Ammon's horn (tissue), 1 donor: Measurements from ENCODE around the gene GLI1.
A peak's percentile ranks its signal among the peaks of the same experiment; 100 is the strongest.
"Not testable (repeated sequence)": the region's sequence is repeated elsewhere in the genome, so short reads cannot be mapped to it uniquely, and the experiment has no call there.

ENCODE experiments used
- DNase-seq: peaks from one replicate; pipeline ENCODE4 v3.0.0-alpha.2; 2016; ENCODE audit warnings: low spot score

The GLI1 gene

DNA sequence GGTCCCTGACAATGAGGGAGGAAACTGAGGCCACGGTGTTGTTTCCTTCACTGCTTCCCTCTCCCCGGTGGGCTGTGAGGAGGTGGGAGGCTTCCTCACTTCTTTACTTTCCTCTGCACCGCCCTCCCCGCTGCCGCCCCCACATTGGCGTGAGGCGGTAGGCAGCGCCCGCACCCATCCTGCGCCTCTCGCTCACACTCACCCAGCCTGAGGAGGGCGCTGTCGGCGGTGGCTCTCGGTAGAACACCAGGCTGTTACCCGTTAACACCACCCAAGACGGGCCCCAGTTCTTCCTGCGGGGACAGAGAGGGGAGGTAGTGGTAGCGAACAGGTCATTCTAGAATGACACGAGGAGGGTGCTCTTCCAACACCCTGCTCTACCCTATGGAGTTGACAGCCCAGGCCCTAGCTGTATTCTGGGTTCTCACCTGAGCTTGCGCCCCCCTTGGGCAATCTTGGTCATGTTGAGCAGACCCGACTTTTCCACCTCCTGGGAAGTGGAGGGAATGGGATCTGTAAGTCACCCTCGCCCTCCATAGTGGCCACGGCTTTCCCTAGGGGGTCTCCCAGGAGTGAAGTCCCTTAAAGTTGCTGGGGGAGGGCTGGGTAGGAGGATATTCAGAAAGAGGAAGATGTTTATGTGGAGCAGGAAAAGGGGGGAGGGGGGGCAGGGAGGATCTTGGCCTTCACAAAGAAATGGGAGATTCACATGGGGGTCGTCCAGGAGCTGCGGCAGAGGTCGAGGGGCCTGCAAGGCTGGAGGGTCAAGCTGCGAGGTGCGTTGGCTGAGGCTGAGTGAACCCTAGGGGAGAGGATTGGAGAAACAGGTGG, 16.8 kb downstream of the GLI1 start:
- DNase-seq, result no peak

DNA sequence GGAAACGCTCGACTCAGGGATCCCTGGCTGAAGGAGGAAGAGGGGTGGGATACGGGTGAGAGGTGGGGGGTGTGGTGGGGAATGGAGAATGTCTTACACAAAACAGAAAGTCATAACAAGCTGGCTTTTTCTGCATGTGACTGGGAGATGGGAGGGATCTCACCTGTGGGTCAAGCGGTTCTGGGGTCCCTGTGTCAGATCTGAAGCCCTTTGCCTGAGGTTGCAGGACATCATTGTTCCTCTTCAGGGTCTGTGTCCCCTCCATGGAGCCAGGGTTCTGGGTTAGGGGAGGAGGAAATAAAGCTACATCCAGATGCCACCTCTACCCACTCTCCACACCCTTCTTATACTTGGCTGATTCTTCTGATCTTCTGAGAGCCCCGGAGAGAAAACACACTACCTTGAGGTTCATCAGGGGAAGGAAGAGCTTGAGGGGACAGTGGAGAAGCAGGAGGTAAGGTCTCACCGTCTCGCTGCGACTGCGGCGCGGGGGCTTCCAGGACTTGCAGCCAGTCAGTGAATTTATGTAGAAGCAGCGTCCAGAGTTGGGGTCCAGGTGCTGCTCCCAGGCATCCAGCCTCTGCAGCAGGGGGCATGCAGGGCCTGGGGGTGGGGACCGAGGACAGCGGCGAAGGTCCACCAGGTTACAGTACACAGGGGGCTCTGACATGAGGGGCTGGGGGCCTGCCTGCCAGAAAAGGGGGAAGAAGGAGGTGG, 17.6 kb downstream of the GLI1 start:
- no peak for DNase-seq

DNA sequence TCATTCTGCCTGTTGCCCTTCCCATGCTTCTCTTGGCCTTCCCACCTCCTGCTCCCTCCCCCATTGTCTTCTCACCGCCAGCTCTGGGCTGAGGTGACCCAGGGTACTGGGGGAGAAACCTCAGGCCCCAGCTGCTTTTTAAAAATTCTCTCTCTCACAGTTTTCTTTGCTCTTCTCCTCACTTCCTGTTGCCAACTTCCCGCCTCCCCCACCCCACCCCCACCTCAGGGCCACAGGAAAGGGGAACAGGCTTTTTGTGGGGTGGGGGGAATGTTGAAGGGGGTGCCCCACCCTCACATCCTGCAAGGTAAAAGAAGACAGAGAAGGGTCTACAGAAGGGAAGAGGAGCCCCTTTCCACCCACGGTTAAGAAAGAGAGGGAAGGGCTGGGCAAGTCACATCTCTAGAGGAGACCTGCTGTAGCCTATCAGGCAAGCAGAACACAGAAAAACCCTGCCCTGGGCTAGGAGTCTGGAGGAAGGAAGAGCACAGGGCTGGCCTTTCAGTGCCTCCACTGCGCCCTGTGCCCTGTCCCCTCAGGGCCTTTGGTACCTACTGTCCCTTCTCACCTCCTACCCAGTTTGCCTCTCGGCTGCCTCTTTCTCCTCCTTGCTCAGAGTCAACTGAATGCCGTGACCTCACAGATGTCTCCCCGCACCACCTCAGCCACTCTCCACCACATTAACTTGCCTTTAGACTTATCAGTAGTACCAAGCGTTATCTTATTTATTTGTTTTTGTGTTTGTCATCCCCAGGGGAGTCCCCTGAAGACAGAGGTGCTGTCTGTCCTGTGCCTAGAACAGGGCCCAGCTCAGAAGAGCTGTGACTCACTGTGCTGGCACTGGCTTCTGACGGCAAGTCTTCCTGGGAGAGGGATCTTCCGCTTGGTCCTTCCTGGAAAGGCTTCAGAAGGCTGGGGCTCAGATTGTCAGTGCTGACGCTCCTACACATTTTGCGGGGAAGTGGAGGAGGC, 18.4 kb downstream of the GLI1 start:
- no peak for DNase-seq

DNA sequence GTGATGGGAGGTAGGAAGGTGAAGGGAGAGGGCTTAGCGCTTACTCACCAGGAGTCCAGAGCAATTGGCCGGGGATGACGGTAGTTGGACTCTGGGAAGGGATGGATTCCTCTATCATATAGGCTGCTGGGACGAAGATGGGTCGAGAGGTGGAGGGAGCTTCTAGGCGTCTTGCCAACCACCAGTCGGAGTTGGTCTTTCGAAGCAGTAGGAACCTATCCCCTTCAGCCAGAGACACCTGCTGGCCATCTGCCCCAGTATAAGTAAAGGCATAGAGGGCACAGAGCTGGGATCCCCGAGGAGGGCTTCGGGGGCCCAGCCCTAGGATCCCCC, 19.4 kb downstream of the GLI1 start:
- no peak for DNase-seq

DNA sequence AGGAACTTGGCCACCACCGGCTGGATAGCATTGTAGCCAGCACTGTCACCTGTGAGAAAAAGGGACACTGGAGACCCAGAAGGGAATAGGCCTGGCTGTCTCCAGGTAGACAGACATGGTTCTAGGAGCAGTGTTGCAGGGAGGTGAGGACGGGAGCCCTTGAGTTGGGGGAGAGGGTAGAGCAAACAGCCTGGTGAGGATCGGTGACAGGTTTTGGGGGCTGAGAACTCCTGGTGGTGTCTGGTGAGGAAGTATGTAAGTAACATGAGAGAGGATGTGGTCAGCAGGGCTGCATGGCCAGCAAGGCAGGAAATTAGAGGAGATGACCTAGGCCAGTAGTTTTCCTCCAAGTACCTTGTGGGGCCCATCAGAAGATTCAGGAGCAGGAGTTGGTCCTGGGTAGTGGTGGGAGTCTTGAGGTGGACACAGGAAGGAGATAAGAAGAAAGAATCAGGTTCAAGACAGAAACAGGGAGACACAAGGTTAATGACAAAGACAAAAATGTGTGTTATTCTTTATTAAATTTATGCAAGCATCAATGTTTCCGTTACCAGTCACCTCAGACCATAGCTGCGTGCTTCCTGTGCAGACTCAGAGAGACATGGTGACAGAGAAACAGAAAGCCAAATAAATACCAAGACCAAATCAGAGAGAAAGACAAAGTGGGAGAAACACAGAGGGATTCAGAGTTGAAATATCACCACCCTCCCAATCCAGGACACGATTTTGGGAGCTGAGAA, 20.0 kb downstream of the GLI1 start, which contains the start of gene ARHGAP9:
Gene ARHGAP9, minus strand, starts transcription at position 491 of the 740 bp plus-strand sequence. Its CDS starts 460 bp downstream, at position 31.
- peak; percentile 58 for DNase-seq

DNA sequence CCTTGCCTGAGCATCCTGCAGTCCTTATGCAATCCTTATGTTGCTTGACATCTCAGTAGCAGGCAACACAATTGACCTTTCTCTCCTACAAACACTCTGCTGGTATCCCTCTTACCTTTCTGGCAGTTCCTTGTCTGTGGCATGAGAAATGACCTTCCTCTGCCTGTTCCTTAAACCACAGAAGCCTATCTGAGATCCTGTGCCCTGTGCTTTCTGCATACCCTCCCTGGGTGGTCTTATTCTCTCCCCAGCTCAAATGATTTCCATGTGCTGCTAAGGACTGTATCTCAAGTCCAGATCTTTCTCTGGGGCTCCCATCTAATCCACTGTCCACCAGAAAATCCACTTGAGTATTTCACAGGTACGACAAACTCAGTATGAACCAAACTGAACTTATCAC, 22.1 kb downstream of the GLI1 start:
- DNase-seq, result no peak

DNA sequence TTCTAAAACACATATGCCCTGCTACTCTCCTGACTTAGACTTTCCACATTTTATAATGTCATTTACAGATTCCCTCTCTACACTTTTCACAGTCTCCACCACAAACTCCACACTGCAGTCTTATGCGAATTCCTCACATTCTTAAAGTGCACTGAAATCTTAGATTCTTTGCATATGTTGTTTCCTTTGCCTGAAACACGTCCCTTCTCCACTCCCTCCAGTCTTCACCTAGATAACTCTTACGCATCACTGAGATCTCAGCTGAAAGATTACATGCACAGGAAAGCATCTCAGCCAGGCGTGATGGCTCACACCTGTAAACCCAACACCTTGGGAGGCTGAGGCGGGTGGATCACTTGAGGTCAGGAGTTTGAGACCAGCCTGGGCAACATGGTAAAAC, 23.9 kb downstream of the GLI1 start:
- no peak for DNase-seq

DNA sequence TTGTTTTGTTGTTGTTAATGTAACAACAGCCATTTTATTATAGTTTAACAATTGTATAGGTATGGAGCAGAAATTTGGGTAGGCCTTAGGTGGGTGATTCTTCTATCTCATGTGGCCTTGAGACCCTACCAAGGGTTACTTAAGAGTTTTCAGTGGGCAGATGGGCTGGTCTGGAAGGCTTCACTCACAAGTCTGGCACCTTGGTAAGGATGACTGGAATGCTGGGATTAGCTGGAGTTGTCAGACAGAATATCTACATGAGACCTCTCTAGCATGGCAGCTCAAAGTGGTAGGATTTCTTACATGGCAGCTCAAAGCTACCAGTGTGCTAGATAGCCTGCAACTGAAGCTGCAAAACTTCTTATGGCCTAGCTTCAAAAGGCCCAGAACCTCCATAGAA, 26.1 kb downstream of the GLI1 start:
- DNase-seq, result no peak

DNA sequence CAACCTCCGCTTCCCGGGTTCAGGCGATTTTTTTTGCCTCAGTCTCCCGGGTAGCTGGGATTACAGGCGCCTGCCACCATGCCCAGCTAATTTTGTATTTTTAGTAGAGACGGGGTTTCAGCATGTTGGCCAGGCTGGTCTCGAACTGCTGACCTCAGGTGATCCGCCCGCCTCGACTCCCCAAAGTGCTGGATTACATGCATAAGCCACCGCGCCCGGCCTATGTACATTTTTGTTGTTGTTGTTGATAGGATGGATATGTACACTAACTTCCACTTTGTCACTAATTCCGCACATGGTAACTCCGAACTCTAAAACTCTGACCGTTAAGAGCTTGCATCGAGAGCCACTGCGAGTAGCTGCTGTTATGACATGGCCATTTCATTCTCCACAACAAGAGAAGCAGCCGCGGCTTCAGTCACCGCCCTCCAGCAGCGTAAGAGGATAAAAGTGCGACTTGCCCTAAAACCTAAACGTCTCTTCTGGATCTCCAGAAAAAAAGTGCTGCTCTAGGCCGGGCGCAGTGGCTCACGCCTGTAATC, 27.5 kb downstream of the GLI1 start:
- no peak for DNase-seq

DNA sequence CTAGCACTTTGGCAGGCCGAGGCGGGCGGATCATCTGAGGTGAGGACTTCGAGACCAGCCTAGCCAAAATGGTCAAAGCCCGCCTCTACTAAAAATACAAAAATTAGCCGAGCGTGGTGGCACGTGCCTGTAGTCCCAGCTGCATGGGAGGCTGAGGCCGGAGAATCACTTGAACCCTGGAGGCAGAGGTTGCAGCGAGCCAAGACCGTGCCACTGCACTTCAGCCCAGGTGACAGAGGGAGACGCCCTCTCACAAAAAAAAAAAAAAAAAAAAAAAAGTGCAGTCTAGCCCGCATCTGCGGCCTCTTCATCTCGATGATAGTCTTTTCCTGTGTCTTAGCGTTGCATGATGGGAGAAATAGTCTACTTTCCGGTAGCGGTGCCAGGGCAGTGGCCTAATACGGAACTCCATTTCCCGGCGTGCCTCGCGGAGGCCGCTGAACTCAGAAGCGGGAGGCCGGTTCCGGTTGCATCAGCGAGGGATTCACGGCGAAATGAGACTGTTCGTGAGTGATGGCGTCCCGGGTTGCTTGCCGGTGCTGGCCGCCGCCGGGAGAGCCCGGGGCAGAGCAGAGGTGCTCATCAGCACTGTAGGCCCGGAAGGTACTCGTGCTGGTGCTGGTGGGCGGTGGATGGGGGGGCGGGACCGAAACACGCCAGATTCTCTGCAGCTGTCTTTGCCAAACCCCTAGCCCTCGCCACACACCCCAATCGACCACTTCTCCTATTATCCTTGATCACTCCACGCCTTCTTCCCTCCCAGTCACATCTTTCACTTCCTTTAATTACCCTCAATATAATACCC, 28.2 kb downstream of the GLI1 start, which contains the start of gene MARS1:
Gene MARS1, plus strand, starts transcription at position 472 of the 805 bp plus-strand sequence. Its CDS starts 23 bp downstream, at position 495.
- DNase-seq, result peak; percentile 98

DNA sequence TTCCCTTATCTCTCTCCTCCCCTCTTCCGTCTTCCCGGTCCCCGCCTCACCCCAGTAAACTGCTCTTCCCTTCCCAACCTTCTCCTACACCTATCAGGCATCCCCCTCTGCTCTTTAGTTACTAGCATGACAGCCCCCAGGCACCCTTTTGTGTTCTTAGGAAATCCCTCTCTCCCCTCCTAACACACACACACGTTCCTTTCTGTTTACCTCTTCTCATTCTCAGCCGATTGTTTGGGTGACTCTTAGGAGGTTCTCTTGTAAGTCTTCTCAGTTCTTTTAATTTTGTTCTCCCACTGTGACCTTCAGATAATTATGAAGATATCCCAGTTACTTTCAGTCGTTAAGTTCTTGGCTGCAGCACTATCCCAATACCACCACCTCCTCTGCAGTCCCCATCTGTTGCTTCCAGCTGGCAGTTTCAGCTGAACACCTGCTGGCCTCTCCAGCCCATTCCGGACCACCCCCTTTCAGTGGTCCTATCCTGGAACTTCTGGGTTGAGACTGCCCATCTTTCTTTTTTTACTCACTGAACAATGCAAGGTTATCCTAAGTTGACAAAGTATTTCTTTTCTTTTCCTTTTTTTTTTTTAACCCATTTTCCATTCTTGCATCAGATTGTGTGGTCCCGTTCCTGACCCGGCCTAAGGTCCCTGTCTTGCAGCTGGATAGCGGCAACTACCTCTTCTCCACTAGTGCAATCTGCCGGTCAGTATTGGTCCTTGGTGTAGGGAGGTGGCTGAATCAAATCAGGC, 29.0 kb downstream of the GLI1 start:
- no peak for DNase-seq

DNA sequence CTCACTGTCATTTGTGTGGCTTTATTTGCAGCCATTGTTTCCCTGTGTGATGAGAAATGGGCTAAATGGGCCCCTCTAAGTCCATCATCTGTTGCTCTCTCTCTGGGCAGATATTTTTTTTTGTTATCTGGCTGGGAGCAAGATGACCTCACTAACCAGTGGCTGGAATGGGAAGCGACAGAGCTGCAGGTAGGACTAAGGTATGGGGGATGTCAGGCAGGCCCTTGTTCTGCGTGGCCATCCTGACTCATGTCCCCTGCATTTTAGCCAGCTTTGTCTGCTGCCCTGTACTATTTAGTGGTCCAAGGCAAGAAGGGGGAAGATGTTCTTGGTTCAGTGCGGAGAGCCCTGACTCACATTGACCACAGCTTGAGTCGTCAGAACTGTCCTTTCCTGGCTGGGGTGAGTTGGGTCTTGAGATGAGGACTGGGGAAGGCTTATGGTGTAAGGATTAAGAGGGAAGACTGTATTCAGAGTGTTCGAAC, 29.6 kb downstream of the GLI1 start:
- no peak for DNase-seq

DNA sequence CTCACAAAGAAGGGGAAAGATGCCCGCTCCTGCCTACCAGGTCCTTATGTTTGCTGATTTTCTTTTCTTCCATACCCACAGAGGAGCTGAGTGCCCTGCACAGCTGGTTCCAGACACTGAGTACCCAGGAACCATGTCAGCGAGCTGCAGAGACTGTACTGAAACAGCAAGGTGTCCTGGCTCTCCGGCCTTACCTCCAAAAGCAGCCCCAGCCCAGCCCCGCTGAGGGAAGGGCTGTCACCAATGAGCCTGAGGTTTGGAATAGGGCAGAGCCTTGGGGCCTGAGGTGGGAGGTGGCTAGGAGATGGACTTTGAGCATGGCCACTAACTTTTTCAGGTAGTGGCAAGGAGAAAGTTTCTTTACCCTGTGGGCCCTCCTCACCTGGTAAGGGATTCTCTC, 30.5 kb downstream of the GLI1 start:
- no peak for DNase-seq

DNA sequence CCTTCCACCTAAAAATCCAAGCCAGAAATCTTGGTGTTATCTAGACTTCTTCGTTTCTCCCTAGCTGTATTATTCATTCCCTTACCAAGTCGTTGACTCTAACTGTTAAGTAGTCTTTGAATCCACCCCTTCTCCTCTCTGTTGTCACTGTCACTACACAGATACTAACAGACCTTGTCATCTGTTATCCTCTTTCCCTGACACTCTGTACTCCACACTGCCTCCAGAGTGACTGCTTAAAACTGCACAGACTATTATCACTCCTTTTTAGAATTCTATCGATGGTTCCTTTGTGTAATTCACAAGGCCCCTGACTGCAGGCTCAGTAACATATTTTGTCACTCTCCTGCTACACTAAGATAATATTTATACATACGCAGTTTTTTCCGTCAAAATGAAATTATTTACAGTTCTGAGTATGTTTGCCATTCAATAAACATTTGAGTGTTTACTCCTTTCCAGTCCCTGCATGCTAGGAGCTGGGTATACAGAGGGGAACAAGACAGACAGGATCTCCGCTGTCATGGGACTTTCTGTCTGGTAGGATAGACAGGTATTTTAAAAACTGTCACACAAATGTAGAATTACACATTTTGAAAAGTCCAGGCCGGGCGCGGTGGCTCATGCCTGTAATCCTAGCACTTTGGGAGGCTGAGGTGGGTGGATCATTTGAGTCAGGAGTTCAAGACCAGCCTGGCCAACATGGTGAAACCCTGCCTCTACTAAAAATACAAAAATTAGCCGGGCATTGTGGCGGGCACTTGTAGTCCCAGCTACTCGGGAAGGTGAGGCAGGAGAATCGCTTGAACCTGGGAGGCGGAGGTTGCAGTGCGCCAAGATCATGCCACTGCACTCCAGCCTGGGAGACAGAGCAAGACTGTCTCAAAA, 32.1 kb downstream of the GLI1 start:
- peak; percentile 28 for DNase-seq

DNA sequence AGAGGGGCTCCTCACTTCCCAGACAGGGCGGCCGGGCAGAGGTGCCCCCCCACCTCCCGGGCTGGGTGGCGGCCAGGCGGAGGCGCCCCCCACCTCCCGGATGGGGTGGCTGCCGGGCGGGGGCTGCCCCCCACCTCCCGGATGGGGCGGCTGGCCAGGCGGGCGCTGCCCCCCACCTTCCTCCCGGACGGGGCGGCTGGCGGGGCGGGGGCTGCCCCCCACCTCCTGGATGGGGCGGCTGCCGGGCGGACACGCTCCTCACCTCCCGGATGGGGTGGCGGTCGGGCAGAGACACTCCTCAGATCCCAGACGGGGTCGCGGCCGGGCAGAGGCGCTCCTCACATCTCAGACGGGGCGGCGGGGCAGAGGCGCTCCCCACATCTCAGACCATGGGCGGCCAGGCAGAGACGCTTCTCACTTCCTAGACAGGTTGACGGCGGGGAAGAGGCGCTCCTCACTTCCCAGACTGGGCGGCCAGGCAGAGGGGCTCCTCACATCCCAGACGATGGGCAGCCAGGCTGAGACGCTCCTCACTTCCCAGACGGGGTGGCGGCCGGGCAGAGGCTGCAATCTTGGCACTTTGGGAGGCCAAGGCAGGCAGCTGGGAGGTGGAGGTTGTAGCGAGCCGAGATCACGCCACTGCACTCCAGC, 35.6 kb downstream of the GLI1 start:
- DNase-seq, result not testable (repeated sequence)

DNA sequence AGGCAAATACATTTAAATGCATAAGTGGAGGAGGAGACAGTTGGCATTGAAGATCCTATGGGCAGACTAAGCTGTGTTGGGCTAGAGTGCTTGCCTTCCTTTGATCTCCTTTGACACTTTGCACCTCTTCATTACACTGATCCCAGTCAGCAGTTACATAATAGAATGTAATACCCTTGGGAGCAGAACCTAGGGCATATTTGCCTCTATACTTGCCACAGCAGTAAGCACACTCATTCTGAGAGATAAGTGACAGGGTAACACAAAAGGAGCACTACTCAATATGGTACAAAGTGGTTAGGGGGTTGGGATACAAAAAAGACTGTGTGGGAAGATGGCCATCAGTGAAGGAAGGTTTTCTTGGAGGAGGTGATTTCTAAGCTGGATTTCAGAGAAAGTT, 37.2 kb downstream of the GLI1 start:
- no peak for DNase-seq

DNA sequence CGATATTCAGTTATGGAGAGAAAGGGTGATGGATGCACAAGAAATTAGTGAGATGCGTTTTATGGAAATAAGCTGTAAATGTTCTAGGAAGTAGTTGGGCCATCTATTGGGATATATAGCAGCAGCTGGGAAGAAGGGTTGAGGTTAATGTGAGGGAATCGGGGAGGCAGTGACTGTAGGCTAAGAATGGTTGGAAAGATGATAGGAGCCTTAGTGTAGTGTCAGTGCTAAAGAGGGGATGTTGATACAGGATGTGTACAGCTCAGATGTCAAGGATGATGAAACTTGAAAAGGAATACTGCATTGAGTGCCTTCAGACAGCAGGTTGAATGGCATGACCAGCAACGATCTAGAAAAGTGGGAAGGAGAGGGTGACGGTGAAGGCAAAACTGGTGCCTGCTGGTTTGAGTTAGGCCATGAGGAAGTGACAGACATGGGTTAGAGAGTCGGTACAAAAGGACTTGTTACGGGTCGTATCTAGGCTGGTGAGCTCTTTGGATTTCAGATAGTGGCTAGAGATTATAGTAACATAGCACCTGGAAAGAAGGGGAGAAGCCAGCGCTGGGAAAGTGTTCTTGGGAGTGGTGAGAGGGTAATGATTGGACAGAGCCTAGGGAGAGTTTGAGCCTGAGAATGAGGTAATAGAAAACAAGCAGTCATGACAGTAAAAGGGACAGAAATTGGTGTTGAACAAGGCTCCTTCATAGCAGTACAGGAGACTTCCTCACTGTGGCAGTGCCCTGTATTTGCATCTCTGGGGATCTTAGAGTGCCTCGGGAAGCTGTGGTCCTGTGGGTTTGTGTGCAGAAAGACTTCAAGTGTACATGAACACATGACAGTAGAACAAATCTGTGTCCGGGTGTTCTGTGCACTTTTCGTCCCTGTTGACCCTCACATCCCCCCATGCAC, 37.9 kb downstream of the GLI1 start:
- no peak for DNase-seq
